ENCODE results near the gene KIF5A.

Gene KIF5A

DNA sequence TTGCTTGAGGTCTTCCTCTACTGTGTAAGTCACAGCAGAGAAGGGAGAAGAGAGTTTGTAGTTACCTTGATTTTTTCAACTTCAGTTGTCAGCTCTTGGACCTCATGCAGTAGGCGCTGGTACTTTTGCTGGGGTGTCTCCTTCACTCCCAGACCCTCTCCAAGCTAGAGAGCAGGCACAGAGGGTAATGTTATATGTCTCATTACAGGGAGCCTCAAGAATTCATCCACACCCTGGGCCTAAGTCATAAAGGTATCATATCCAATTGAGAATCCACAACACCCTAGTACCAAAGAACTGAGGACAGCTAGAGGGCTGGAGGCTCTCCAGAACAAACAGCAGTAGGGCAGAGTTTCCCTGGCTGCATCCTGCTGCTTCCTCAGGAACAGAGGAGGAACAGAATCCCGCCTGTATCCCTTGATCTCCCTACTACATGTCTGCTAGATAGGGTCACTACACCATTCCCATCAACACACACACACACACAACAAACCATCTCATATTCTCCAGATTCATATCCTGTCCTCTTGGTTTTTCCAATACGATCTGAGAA is 14.8 kb upstream of the KIF5A start:
- in situ Hi-C loops (cut with MboI; ENCODE audit: low sequenced_read_pairs): no loop called here

DNA sequence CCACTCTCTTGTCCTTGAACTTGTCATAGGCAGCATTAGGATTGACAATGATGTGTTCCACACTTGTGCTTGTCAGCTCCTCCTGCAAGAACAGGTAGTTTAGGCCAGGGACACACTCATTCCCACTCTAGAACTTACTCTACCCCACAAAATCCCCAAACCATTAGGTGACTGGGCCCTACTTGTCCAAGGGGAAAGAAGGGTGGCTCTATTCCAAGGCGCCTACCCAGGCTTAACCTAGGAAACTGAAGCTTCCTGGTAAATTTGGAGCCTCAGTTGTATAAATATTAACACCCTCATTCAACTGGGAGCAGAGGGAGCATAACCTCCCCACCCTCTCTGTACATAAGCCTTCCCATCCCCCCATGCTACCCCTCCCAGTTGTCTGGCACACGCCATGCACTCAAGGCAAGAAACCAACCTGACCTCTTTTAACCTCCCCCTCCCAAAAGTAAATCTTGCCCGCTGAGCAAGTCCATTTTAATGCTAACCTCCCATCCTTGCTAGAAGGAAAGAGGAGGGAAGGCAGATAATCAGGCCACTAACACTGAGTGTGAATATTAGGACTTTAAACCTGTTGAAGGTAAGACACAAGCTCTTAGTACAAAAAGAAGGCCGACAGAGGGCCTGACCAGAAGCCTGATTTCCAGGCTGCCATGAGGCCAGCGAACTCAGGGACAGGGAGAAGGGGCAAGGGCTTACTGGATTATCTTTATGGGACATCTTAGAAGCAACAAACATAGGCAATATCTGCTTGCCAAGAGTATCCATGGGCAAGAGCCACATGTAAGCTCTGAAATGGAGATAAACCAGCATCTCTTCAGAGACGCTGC is 13.9 kb upstream of the KIF5A start:
- in situ Hi-C loops (cut with MboI; ENCODE audit: low sequenced_read_pairs): no loop called here

DNA sequence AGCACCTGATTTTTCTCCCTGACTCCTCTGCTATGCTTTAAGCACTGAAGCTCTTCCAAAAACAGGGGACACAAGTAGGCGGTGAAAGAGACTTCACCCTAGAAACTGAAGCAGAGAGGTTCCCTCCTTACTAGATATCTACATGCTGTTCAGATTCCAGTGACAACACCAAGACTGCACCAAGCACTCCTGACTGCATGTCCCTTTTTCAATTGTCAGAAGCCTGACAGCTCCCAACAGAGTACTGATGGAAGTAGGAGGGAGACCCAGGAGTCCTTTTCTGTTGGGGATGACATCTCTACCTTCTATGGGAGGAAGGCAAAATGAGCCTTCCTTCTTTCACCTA is 13.3 kb upstream of the KIF5A start:
- in situ Hi-C loops (cut with MboI; ENCODE audit: low sequenced_read_pairs): no loop called here

- in situ Hi-C loops (cut with MboI; ENCODE audit: low sequenced_read_pairs): no loop called here
These were observed 10.6 kb upstream of the KIF5A start for GRCh38 chr12:57539134-57539768.

- in situ Hi-C loops (cut with MboI; ENCODE audit: low sequenced_read_pairs): no loop called here
These were observed 8.8 kb upstream of the KIF5A start for GRCh38 chr12:57541001-57541400.

GRCh38 chr12:57541717-57542116 is 8.1 kb upstream of the KIF5A start:
- in situ Hi-C loops (cut with MboI; ENCODE audit: low sequenced_read_pairs): no loop called here

GRCh38 chr12:57543581-57543980 is 6.3 kb upstream of the KIF5A start:
- in situ Hi-C loops (cut with MboI; ENCODE audit: low sequenced_read_pairs): no loop called here

DNA sequence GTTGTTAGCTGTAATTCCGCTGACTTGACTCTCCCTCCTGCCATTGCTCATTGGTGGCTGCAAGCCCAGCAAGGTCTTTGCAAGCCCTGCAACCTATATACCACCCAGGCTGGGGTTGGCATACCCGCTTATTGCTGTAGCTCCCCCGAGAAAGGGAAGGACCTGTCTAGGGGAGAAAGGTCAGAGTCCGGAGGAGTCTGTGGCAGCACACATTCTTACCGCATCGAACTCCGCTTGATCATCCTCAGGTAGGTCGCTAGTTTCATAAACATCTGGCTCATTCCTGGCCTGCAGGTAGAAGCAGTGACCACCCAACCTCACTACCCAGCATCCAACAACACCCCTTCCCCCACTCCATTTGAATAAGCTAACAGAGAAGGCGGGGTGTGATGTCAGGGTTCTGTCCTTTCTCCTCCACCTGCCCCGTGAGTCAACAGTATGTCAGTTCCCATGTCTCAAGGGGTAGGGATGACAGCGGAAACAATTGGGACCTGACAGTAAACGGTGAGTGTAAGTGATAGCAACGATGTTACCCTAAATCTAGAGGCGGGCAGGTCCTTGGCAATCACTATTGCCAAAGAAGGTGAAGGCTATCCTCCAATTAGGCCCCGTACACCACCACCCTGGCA is 3.9 kb upstream of the KIF5A start:
- in situ Hi-C loops (cut with MboI; ENCODE audit: low sequenced_read_pairs): no loop called here

DNA sequence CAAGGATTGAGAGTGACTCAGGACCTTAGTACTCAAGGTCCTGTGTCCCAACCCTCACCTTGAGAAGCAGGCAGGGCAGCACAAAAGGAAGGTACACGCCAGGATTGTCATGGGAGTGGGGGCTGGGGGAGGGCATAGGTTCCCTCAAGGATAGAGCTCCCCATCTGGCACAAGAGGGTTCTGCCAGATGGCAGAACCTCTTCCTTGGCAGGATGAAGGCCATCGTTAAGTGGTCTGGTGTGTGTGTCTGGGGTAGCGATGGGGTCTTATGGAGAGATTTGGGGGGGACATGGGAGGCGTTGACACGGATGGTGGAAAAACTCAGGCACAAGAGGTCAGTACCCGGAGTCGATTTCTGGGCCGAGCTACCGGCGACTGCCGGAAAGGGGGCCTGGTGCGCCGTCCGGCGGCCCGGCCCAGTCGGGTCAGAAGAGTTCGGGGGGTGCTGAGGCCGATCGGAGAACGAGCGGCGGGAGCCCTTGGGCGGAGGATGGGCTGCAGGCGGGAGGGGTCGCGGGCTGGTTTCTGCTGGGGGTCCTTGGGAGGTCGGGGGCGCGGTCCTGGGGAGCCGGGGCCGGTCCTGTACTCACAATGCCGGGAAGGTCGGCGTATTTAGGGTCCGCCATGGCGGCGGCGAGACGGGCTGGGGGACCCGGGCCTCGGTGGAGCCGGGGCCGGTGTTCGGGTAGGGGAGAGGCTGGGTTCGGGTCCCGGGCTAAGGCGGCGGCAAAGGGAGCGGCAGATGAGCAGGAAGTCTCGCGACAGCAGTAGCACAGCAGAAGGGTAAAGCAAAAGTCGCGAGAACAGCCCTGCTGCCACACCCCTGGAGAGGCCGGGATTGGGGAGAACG is 3.2 kb upstream of the KIF5A start, which contains the start of gene DCTN2:
DCTN2 (minus strand) TSS at position 755 of the 850 bp plus-strand sequence; CDS start at position 626, 129 bp downstream.
- in situ Hi-C loops (cut with MboI; ENCODE audit: low sequenced_read_pairs): no loop called here

DNA sequence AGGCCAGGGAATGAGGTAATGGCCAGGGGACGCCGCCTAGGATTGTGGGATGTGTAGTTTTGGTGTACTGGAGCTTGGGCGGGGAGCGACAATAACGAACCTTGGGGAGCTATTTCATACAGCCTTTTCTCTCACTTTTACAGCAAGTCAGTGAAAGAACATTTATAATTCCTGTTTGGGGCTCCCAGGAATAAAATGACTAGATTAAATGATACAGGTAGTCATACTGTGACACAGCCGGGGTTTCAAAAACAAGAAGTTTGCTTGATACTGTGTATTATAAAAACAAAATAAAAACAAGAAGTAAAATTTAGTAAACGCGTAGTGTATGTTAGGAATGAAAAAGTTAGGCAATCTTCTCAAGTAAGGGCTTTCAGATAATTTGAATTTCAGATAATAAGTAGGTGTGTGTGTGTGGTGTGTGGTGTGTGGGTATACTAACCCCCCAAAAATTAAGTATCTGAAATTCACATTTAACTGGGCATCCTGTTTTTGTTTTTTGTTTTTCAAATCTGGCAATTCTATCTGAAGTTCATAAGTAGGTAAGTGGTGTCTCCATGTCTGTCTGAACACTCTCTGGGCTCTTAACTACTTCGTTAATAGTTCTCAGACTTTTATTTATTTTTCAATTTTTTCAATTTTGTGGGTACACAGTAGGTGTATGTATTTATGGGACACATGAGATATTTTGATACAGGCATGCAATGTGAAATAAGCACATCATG is 2.4 kb upstream of the KIF5A start:
- in situ Hi-C loops (cut with MboI; ENCODE audit: low sequenced_read_pairs): no loop called here

- in situ Hi-C loops (cut with MboI; ENCODE audit: low sequenced_read_pairs): no loop called here
These were observed 1.9 kb upstream of the KIF5A start for GRCh38 chr12:57548013-57548315.

DNA sequence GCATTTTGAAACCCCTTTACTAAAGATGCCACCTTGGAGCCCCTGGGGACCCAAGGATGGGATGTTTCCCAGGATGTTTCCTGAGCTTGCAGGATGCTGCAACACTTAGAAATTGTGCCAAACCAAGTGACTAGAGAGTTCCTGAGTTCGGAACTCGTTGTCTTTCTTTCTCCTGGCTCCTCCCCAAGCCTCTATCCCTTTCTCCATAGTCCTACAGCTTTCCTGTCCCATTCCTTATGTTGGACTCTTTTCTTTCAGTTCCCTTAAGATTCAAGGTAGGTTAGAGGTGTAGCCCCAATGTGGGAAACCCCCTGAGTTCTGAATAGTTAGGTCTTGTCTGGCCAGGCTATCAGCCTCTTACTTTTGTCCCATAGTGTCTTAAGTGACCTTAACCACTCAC is 1.4 kb upstream of the KIF5A start:
- in situ Hi-C loops (cut with MboI; ENCODE audit: low sequenced_read_pairs): no loop called here

DNA sequence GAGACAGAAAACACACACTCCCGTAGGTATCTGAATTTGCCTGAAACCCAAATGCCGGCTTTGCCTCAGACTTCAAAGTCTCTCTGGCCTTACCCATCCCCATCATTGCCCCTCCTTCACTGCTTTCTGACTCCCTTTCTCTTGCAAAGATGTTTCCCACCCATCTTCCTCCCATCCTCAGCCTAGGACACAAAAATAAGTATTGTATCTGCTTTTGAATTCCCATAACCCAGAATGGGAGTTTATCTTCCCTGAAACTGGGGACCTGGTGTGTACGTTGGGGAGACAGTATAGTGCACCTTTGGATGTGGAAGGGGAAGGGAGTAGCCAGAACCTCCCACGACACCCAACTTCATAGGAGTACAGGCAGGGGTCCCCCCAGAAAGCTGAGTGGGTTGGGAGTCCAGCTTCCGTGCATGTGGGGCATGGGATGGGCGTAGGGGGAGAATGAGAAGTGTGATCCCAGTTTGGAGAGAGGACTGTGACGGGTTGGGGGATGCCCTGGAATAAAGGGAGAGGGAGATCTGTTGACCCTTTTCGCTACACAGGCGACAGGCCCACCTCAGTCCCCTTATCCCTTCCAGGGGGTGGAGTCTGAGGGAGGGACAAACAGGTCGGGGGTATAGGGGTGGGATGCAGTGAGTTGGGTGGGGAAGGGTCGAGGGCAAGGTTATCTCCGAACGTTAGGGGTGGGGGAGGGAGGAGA is 488 bp upstream of the KIF5A start:
- in situ Hi-C loops (cut with MboI; ENCODE audit: low sequenced_read_pairs): no loop called here

- in situ Hi-C loops (cut with MboI; ENCODE audit: low sequenced_read_pairs): no loop called here
These were observed 1.1 kb downstream of the KIF5A start for GRCh38 chr12:57550641-57551549.

GRCh38 chr12:57551637-57552305 is 1.9 kb downstream of the KIF5A start:
- in situ Hi-C loops (cut with MboI; ENCODE audit: low sequenced_read_pairs): no loop called here

GRCh38 chr12:57552306-57552651 is 2.4 kb downstream of the KIF5A start:
- in situ Hi-C loops (cut with MboI; ENCODE audit: low sequenced_read_pairs): no loop called here

DNA sequence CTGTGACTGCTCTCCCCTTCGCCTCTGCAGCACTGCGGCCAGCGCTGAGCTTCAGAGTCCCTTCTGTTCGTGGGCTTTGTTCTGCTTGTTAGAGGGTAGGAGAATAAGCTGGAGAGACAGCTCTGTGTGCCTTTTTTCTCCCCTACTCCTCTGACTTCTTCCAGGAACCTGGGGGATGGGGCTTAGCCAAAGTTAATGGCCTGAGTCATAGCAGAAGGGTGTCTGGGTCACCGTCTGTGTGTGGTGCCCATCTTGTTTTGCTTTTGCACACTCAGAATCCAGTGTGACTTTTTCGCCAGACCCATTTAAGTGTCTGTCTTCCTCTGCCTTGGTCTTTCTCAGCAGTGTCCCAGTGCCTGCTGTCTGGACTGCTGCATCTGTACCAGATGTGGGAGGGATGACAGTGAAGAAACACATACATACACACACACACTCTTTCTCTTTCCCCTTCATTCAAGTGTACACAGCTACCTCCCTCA is 3.0 kb downstream of the KIF5A start:
- in situ Hi-C loops (cut with MboI; ENCODE audit: low sequenced_read_pairs): no loop called here
